Calu3 (cell line): ENCODE measurements around the gene NDUFB10. TPM values are rescaled to one million over a fixed set of nuclear protein-coding genes. Genes with fewer than 3 reads are reported as not detected.
A peak's percentile ranks its signal among the peaks of the same experiment; 100 is the strongest.

Source experiments
- BruUV-seq: library from RNA; stranded (reverse); fragments of 400-500 nt; replicated peaks from 2 replicates; lab custom pipeline; 2021; lab: Mats Ljungman, UMichigan
- CTCF ChIA-PET: fragments of 300-600 bp; sonication (Branson Sonifier 250); formaldehyde crosslinking; loops from one replicate; lab custom pipeline; 2022; ENCODE audit warnings: antibody characterized with exemption; lab: Charles Lee
- DNase-seq: peaks from one replicate; pipeline ENCODE4 v3.0.0; 2022
- H3K27ac Mint-ChIP-seq: one replicate; pipeline ENCODE4 v1.8.0; 2022; ENCODE audit warnings: mixed read lengths; ENCODE audit not compliant: unreplicated experiment
- H3K27me3 Mint-ChIP-seq: one replicate; pipeline ENCODE4 v1.8.0; 2022; ENCODE audit warnings: mixed read lengths; ENCODE audit not compliant: unreplicated experiment
- H3K36me3 Mint-ChIP-seq: one replicate; pipeline ENCODE4 v1.8.0; 2022; ENCODE audit warnings: mild to moderate bottlenecking, moderate library complexity, mixed read lengths; ENCODE audit not compliant: insufficient read depth, unreplicated experiment
- H3K4me1 Mint-ChIP-seq: one replicate; pipeline ENCODE4 v1.8.0; 2022; ENCODE audit warnings: mild to moderate bottlenecking, low read depth, mixed read lengths; ENCODE audit not compliant: unreplicated experiment
- H3K4me3 Mint-ChIP-seq: one replicate; pipeline ENCODE4 v1.8.0; 2022; ENCODE audit warnings: mild to moderate bottlenecking, low read depth, moderate library complexity, mixed read lengths; ENCODE audit not compliant: unreplicated experiment
- H3K9me3 Mint-ChIP-seq: one replicate; pipeline ENCODE4 v1.8.0; 2022; ENCODE audit warnings: low read depth, mixed read lengths; ENCODE audit not compliant: unreplicated experiment
- CTCF ChIP-seq: fragments of 200-600 bp; IDR thresholded peaks from one replicate; pipeline ENCODE4 v1.8.0; 2022; ENCODE audit warnings: antibody characterized with exemption; ENCODE audit not compliant: unreplicated experiment
- intact Hi-C: fragments of 100-400 bp; cut with micrococcal nuclease; formaldehyde crosslinking; loops from one replicate; pipeline ENCODE4 v1.10.0; 2022; ENCODE audit not compliant: unreplicated experiment
- total RNA-seq: library from RNA; stranded (reverse); gene quantifications from 2 replicates; pipeline ENCODE4 v1.2.3, GENCODE V29; 2022

Gene NDUFB10
- total RNA-seq, 1 experiment from 2014 or later: 148 TPM

- H3K9me3 Mint-ChIP-seq: no peaks in the 10 kb centered on the region
- CTCF ChIA-PET: interaction anchor here (0.6 kb wide), 1 partner anchor 791 kb away, joined by 3 read pairs; no protein-coding TSS in a partner anchor
- H3K27ac Mint-ChIP-seq: no peak overlapping the region
- intact Hi-C loops: loop anchor here (2.0 kb wide), 1 partner anchor 67 kb away; no protein-coding TSS in a partner anchor
- H3K4me1 Mint-ChIP-seq: no peaks in the 10 kb centered on the region
- peak overlapping the region; percentile 28 for H3K4me3 Mint-ChIP-seq
- peak; percentile 99 for DNase-seq
- BruUV-seq: no TSS peak
- peak; percentile 99 for TF ChIP-seq CTCF
- no peaks in the 10 kb centered on the region for H3K36me3 Mint-ChIP-seq
- peaks cover 6% of the 10 kb centered on the region for H3K27me3 Mint-ChIP-seq
Observed at GRCh38 chr16:1929578-1930337, 29.6 kb upstream of the NDUFB10 start.

GRCh38 chr16:1930338-1930720 lies 29.0 kb upstream of the NDUFB10 start:
- CTCF ChIA-PET: interaction anchor here (0.7 kb wide), 1 partner anchor 21 kb away, joined by 3 read pairs; no protein-coding TSS in a partner anchor

GRCh38 chr16:1932050-1933028 lies 27.0 kb upstream of the NDUFB10 start:
- DNase-seq: peak; percentile 62
- CTCF ChIA-PET: interaction anchor here (0.6 to 1.0 kb wide), 2 partner anchors 61 to 71 kb away, joined by 3 to 4 read pairs; no protein-coding TSS in a partner anchor
- Mint-ChIP-seq H3K9me3 (no peaks in the 10 kb centered on the region), H3K27me3 (no peaks in the 10 kb centered on the region), H3K27ac (no peak overlapping the region), H3K4me3 (no peak overlapping the region), H3K4me1 (no peaks in the 10 kb centered on the region), H3K36me3 (peaks cover 4% of the 10 kb centered on the region)
- intact Hi-C loops: loop anchor here (1.0 kb wide), 1 partner anchor 69 kb away; no protein-coding TSS in a partner anchor
- BruUV-seq: no TSS peak
- TF ChIP-seq CTCF: no peak

More at GRCh38 chr16:1930338-1930720, 29.0 kb upstream of the NDUFB10 start:
- Mint-ChIP-seq H3K4me3 (no peak overlapping the region), H3K9me3 (no peaks in the 10 kb centered on the region), H3K27ac (no peak overlapping the region), H3K36me3 (no peaks in the 10 kb centered on the region), H3K27me3 (peaks cover under 1% of the 10 kb centered on the region), H3K4me1 (no peaks in the 10 kb centered on the region)
- no peak for TF ChIP-seq CTCF
- no TSS peak for BruUV-seq
- intact Hi-C loops: no loop called here
- no peak for DNase-seq

- BruUV-seq: no TSS peak
- no peak for TF ChIP-seq CTCF
- Mint-ChIP-seq H3K36me3 (peaks cover 4% of the 10 kb centered on the region), H3K27ac (no peak overlapping the region), H3K27me3 (no peaks in the 10 kb centered on the region), H3K4me1 (no peaks in the 10 kb centered on the region), H3K4me3 (no peak overlapping the region), H3K9me3 (no peaks in the 10 kb centered on the region)
- intact Hi-C loops: no loop called here
- CTCF ChIA-PET: no interaction called here
- DNase-seq: no peak
Observed at GRCh38 chr16:1933097-1933661, 26.2 kb upstream of the NDUFB10 start.
